Measurements from ENCODE around the gene IGSF21.

DNA sequence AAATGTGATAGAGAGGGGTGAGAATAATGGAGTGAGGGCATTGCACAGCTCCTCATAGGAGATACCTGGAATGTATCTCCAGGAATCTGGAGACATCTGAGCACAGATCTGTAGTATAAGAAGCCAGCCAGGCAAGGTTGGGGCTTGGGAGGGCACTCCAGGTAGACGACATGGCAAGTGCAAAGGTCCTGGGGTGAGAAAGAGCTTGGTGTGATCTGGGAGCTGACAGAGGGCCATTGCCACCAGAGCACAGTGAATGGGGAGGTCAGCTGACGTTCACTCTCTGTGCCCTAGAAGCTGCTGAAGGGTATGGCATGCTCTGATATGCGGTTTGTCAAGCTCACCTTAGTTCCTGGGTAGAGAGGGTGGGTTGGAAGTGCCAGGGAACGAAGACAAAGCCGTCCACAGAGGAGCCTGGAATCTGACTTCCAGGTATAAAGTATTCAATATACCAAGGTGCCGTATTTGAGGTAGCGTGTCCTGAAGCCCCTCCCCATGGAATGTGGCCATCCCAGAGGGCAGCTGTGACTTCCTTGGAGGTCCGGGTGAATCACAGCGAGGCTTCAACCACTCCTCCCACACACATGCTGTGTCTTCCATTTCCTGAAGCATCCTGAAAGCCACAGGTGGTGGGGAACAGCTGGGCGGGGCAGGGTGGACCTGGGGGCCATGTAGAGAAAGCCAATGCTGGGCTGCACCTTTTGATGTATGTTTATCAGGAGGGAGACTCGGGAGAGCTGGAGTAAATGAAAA, 190.5 kb downstream of the IGSF21 start:
- no peak for TF ChIP-seq POLR2A (IDR thresholded peaks at IDR 0.05)
- TF ChIP-seq, protein P1, sequence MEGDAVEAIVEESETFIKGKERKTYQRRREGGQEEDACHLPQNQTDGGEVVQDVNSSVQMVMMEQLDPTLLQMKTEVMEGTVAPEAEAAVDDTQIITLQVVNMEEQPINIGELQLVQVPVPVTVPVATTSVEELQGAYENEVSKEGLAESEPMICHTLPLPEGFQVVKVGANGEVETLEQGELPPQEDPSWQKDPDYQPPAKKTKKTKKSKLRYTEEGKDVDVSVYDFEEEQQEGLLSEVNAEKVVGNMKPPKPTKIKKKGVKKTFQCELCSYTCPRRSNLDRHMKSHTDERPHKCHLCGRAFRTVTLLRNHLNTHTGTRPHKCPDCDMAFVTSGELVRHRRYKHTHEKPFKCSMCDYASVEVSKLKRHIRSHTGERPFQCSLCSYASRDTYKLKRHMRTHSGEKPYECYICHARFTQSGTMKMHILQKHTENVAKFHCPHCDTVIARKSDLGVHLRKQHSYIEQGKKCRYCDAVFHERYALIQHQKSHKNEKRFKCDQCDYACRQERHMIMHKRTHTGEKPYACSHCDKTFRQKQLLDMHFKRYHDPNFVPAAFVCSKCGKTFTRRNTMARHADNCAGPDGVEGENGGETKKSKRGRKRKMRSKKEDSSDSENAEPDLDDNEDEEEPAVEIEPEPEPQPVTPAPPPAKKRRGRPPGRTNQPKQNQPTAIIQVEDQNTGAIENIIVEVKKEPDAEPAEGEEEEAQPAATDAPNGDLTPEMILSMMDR (IDR thresholded peaks at IDR 0.05) = no peak
- TF ChIP-seq POLR2AphosphoS5 (IDR thresholded peaks at IDR 0.05) = no peak

Data from prostate gland (tissue), 2 donors.